GM12878 (cell line): ENCODE measurements around the gene KIAA0825. TPM values are rescaled to one million over a fixed set of nuclear protein-coding genes. Genes with fewer than 3 reads are reported as not detected.

Source experiments
- ATAC-seq: fragments of 200-7000 bp; cut with Tn5 transposase; 3 replicates; pipeline ENCODE4 v1.9.1; 2020; ENCODE audit warnings: mild to moderate bottlenecking, moderate library complexity
- BruUV-seq: library from RNA; stranded (reverse); fragments of 400-500 nt; replicated peaks from 2 replicates; lab custom pipeline; 2021; lab: Mats Ljungman, UMichigan
- CTCF ChIA-PET: fragments of 300-600 bp; sonication (Branson Sonifier 250); formaldehyde crosslinking; extraction: SDS; loops from one replicate; lab custom pipeline; 2021; ENCODE audit warnings: inconsistent platforms; lab: Yijun Ruan, JAX
- POLR2A ChIA-PET: fragments of 350-600 bp; formaldehyde crosslinking; extraction: SDS; loops from one replicate; lab custom pipeline; 2021; ENCODE audit warnings: inconsistent platforms; lab: Charles Lee
- RAD21 ChIA-PET: fragments of 300-600 bp; sonication (Branson Sonifier 250); formaldehyde crosslinking; loops from one replicate; lab custom pipeline; 2023; ENCODE audit warnings: antibody characterized with exemption; ENCODE audit not compliant: unreplicated experiment; lab: Charles Lee
- SMC1A ChIA-PET: fragments of 300-600 bp; sonication (Branson Sonifier 250); formaldehyde crosslinking; loops from one replicate; lab custom pipeline; 2023; ENCODE audit not compliant: unreplicated experiment, uncharacterized antibody; lab: Charles Lee
- DNase-seq: peaks from one replicate; pipeline ENCODE4 v3.0.0-alpha.2; 2011; ENCODE audit warnings: low read depth, low spot score
- FAIRE-seq: peaks from 3 replicates; lab custom pipeline; 2011; peaks lifted over from hg19 to GRCh38; lab: Jason Lieb, UNC
- H2AFZ ChIP-seq: 2 replicates; pipeline ENCODE4 v1.6.0; 2011; ENCODE audit warnings: low read depth, low read length, control low read depth; ENCODE audit not compliant: control insufficient read depth
- H3K27ac ChIP-seq: 2 replicates; pipeline ENCODE4 v1.5.1; 2011; ENCODE audit warnings: control low read depth; ENCODE audit not compliant: control insufficient read depth, insufficient read depth
- H3K27me3 ChIP-seq, 2 experiments: replicated peaks in 1 of 2; 2 replicates each; pipeline versions ENCODE4 v1.6.0 to v1.6.1; 2011; ENCODE audit warnings: low read length in 1 of 2; ENCODE audit not compliant: control insufficient read depth in 2 of 2, insufficient read depth in 2 of 2
- H3K36me3 ChIP-seq, 2 experiments: 2 replicates each; pipeline ENCODE4 v1.5.1; 2011; ENCODE audit warnings: low read length in 1 of 2; ENCODE audit not compliant: control insufficient read depth in 2 of 2, insufficient read depth in 2 of 2
- H3K4me1 ChIP-seq: 2 replicates; pipeline ENCODE4 v1.6.1; 2011; ENCODE audit warnings: mild to moderate bottlenecking, low read length, moderate library complexity, mixed read lengths; ENCODE audit not compliant: control insufficient read depth, insufficient read depth
- H3K4me2 ChIP-seq: 2 replicates; pipeline ENCODE4 v1.6.0; 2011; ENCODE audit warnings: control low read depth; ENCODE audit not compliant: control insufficient read depth, insufficient read depth
- H3K4me3 ChIP-seq: fragments of 200-600 bp; sonication (generic); 2 replicates; pipeline ENCODE4 v1.5.1; 2016
- H3K79me2 ChIP-seq: 2 replicates; pipeline ENCODE4 v1.6.0; 2011; ENCODE audit warnings: low read length; ENCODE audit not compliant: control insufficient read depth, insufficient read depth
- H3K9ac ChIP-seq: 2 replicates; pipeline ENCODE4 v1.8.0; 2011; ENCODE audit warnings: low read length, control low read depth, mixed read lengths; ENCODE audit not compliant: control insufficient read depth, insufficient read depth
- H3K9me3 ChIP-seq: replicated peaks from 3 replicates; pipeline ENCODE4 v1.5.1; 2011; ENCODE audit warnings: mild to moderate bottlenecking, low read length; ENCODE audit not compliant: control insufficient read depth, insufficient read depth
- H4K20me1 ChIP-seq: 2 replicates; pipeline ENCODE4 v1.6.0; 2011; ENCODE audit not compliant: control insufficient read depth, insufficient read depth
- ASH2L ChIP-seq: fragments of 300-600, 200-600 bp; sonication (generic); IDR thresholded peaks from 2 replicates; pipeline ENCODE4 v1.6.1; 2017; ENCODE audit warnings: low read depth, mild to moderate bottlenecking, borderline replicate concordance
- BRCA1 ChIP-seq: IDR thresholded peaks from 2 replicates; pipeline ENCODE4 v1.6.1; 2011; ENCODE audit warnings: low read depth, low read length, improper control_type of control experiment
- CHD4 ChIP-seq: fragments of 200-600 bp; sonication (generic); IDR thresholded peaks from 2 replicates; pipeline ENCODE4 v1.6.1; 2016; ENCODE audit warnings: mild to moderate bottlenecking
- ELK1 ChIP-seq: IDR thresholded peaks from 2 replicates; pipeline ENCODE4 v1.6.1; 2012; ENCODE audit warnings: low read depth, low read length, improper control_type of control experiment
- MYC ChIP-seq: IDR thresholded peaks from 2 replicates; pipeline ENCODE4 v1.6.1; 2011; ENCODE audit warnings: mild to moderate bottlenecking, low read length, moderate library complexity, inconsistent platforms; ENCODE audit not compliant: insufficient read depth, insufficient replicate concordance, insufficient read length, severe bottlenecking
- NFIC ChIP-seq: IDR thresholded peaks from 2 replicates; pipeline ENCODE4 v1.6.1; 2012; ENCODE audit warnings: low read depth, mild to moderate bottlenecking, inconsistent platforms, low read length, moderate library complexity
- POLR2AphosphoS2 ChIP-seq: IDR thresholded peaks from 2 replicates; pipeline ENCODE4 v1.6.1; 2011; ENCODE audit warnings: low read depth, mild to moderate bottlenecking, low read length, improper control_type of control experiment, moderate library complexity
- POU2F2 ChIP-seq: IDR thresholded peaks from 3 replicates; pipeline ENCODE4 v1.6.1; 2011; ENCODE audit warnings: low read depth, mild to moderate bottlenecking, low read length, borderline replicate concordance
- RBBP5 ChIP-seq: fragments of 200-600 bp; sonication (generic); conservative IDR thresholded peaks from 2 replicates; pipeline ENCODE4 v1.6.1; 2016
- SRF ChIP-seq, 2 experiments: IDR thresholded peaks; 2 replicates each; pipeline ENCODE4 v1.6.1; 2011; ENCODE audit warnings: low read depth in 2 of 2, low read length in 2 of 2, mild to moderate bottlenecking in 1 of 2, moderate library complexity in 1 of 2
- USF1 ChIP-seq: IDR thresholded peaks from 2 replicates; pipeline ENCODE4 v1.6.1; 2011; ENCODE audit warnings: borderline replicate concordance, low read depth, mild to moderate bottlenecking, moderate library complexity, mixed read lengths, low read length; ENCODE audit not compliant: insufficient read depth; ENCODE audit errors: extremely low read length
- WRNIP1 ChIP-seq: IDR thresholded peaks from 2 replicates; pipeline ENCODE4 v1.6.1; 2011; ENCODE audit warnings: low read depth, low read length, improper control_type of control experiment, borderline replicate concordance
- ZNF24 ChIP-seq: fragments of 450-650 bp; IDR thresholded peaks from 2 replicates; pipeline ENCODE4 v1.6.1; 2017; ENCODE audit warnings: antibody characterized with exemption, mild to moderate bottlenecking
- ZNF622 ChIP-seq: fragments of 450-650 bp; IDR thresholded peaks from 2 replicates; pipeline ENCODE4 v1.6.1; 2017; ENCODE audit warnings: mild to moderate bottlenecking, inconsistent platforms
- in situ Hi-C: fragments of 300-500 bp; cut with MboI; formaldehyde crosslinking; loops from 9 replicates; pipeline ENCODE4 v1.14.3; 2018; ENCODE audit warnings: mixed read lengths
- intact Hi-C: fragments of 100-400 bp; cut with micrococcal nuclease; formaldehyde crosslinking; loops from one replicate; pipeline ENCODE4 v1.14.2; 2022; ENCODE audit not compliant: unreplicated experiment
- polyA plus RNA-seq, 11 experiments: library from polyadenylated mRNA; depleted of rRNA in 4 of 11; unstranded in 6 of 11; stranded (reverse) in 5 of 11; fragments of >200 nt; fragmentation: Nextera tagmentation in 4 of 11; fragmentation: Illumina TruSeq in 1 of 11; extraction: Ambion mirVana in 4 of 11; extraction: Trizol in 1 of 11; gene quantifications; 1 replicate in 1 of 11; 2 replicates in 10 of 11; pipeline versions ENCODE4 v1.2.1 to v1.2.3, GENCODE V29; 2011 to 2016; ENCODE audit warnings: inconsistent platforms in 2 of 11, missing spikeins in 2 of 11, low read depth in 1 of 11
- total RNA-seq, 4 experiments: library from RNA; depleted of rRNA in 3 of 4; stranded (reverse); fragments of >200 nt in 3 of 4; fragmentation: Illumina TruSeq in 1 of 4; extraction: Trizol in 1 of 4; gene quantifications; 2 replicates each; pipeline versions ENCODE4 v1.2.1 to v1.2.3, GENCODE V29; 2013 to 2021

KIAA0825 gene
- total and polyA plus RNA-seq, 10 of the 15 experiments (the other 5 are each of a cell fraction or from before 2014, with no cell fraction given): 0.55 to 1.9 (median 1.5) TPM

- intact Hi-C loops (no loop called here), in situ Hi-C loops (no loop called here)
- no TSS peak for BruUV-seq
- RAD21 ChIA-PET: no interaction called here
- Histone ChIP-seq H3K27me3 (no peaks in the 10 kb centered on the region), H4K20me1 (no peaks in the 10 kb centered on the region), H3K36me3 (no peaks in the 10 kb centered on the region), H3K9me3 (no peaks in the 10 kb centered on the region), H2AFZ (no peak overlapping the region), H3K79me2 (no peaks in the 10 kb centered on the region), H3K4me3 (no peak overlapping the region), H3K4me2 (no peak overlapping the region), H3K27ac (no peak overlapping the region), H3K9ac (no peak overlapping the region), H3K4me1 (no peaks in the 10 kb centered on the region)
- FAIRE-seq (no peak), DNase-seq (no peak), ATAC-seq (no peak)
- POLR2A ChIA-PET: no interaction called here
- SMC1A ChIA-PET: no interaction called here
- CTCF ChIA-PET: no interaction called here
- TF ChIP-seq ELK1 (no peak), POU2F2 (no peak), ASH2L (no peak), MYC (no peak), ZNF24 (no peak), WRNIP1 (no peak), SRF (IDR thresholded peaks at IDR 0.05; ENCODE audit: low read depth in 2 of 2, low read length in 2 of 2) (no peak), ZNF622 (no peak), USF1 (no peak), CHD4 (no peak), RBBP5 (no peak), NFIC (no peak), BRCA1 (no peak), POLR2AphosphoS2 (no peak)
These were observed 273.1 kb downstream of the KIAA0825 start for GRCh38 chr5:94345257-94345656.
